K562 (cell line): ENCODE results near the gene ABT1. TPM values are rescaled to one million over a fixed set of nuclear protein-coding genes. Genes with fewer than 3 reads are reported as not detected.

ENCODE experiments used
- CSDE1 ChIP-seq, 2 experiments: fragments of 450-650 bp; IDR thresholded peaks; 2 replicates each; pipeline ENCODE4 v1.6.1; 2016; ENCODE audit warnings: mild to moderate bottlenecking in 1 of 2
- DACH1 ChIP-seq: fragments of 450-650 bp; IDR thresholded peaks from 2 replicates; pipeline ENCODE4 v1.6.1; 2018; ENCODE audit not compliant: partially characterized antibody
- DNMT1 ChIP-seq: fragments of 450-650 bp; IDR thresholded peaks from 2 replicates; pipeline ENCODE4 v1.6.1; 2016; ENCODE audit warnings: antibody characterized with exemption, mild to moderate bottlenecking
- ELF4 ChIP-seq: fragments of 450-650 bp; formaldehyde crosslinking; IDR thresholded peaks from 2 replicates; pipeline ENCODE4 v1.4.0; 2022; ENCODE audit warnings: missing genetic modification characterization
- ETV5 ChIP-seq: sonication (generic); formaldehyde crosslinking; IDR thresholded peaks from 2 replicates; pipeline ENCODE4 v1.4.0; 2020; ENCODE audit warnings: low read depth, mild to moderate bottlenecking, missing genetic modification reagents
- HEY1 ChIP-seq: fragments of 250-450 bp; sonication (Bioruptor Pico); IDR thresholded peaks from 2 replicates; pipeline ENCODE4 v1.5.0; 2020; ENCODE audit warnings: mild to moderate bottlenecking, moderate library complexity, borderline replicate concordance
- MTA3 ChIP-seq: fragments of 450-650 bp; formaldehyde crosslinking; IDR thresholded peaks from 2 replicates; pipeline ENCODE4 v1.6.1; 2017; ENCODE audit warnings: mild to moderate bottlenecking, borderline replicate concordance
- PTRF ChIP-seq: fragments of 450-650 bp; IDR thresholded peaks from 2 replicates; pipeline ENCODE4 v1.6.1; 2016; ENCODE audit warnings: mild to moderate bottlenecking, missing genetic modification characterization, missing compliant biosample characterization
- RCOR1 ChIP-seq, 2 experiments: IDR thresholded peaks; 2 replicates each; pipeline ENCODE4 v1.6.1; 2012; ENCODE audit warnings: low read depth in 2 of 2, low read length in 2 of 2, borderline replicate concordance in 1 of 2, improper control_type of control experiment in 1 of 2
- STAT5A ChIP-seq: IDR thresholded peaks from 2 replicates; pipeline ENCODE4 v1.6.1; 2012; ENCODE audit warnings: low read length, inconsistent platforms, borderline replicate concordance
- TEAD4 ChIP-seq, 2 experiments: sonication (generic) in 1 of 2; formaldehyde crosslinking in 1 of 2; IDR thresholded peaks; 2 replicates each; pipeline versions ENCODE4 v1.6.1 to v1.8.0; 2012 to 2022; ENCODE audit warnings: borderline replicate concordance in 1 of 2, inconsistent platforms in 1 of 2, low read length in 1 of 2, mild to moderate bottlenecking in 1 of 2, missing genetic modification reagents in 1 of 2
- ZNF197 ChIP-seq: fragments of 200-800 bp; sonication (Bioruptor generic); IDR thresholded peaks from 2 replicates; pipeline ENCODE4 v1.6.1; 2016; ENCODE audit warnings: low read depth, missing genetic modification characterization, missing compliant biosample characterization
- ZNF282 ChIP-seq: sonication (generic); formaldehyde crosslinking; IDR thresholded peaks from 2 replicates; pipeline ENCODE4 v1.8.1; 2023; ENCODE audit warnings: missing genetic modification reagents
- ZNF436 ChIP-seq: fragments of 250-450, 450-650 bp; sonication (Bioruptor Pico); formaldehyde crosslinking; IDR thresholded peaks from 2 replicates; pipeline ENCODE4 v1.7.0; 2020; ENCODE audit warnings: mild to moderate bottlenecking
- ZNF561 ChIP-seq: fragments of 450-650 bp; formaldehyde crosslinking; conservative IDR thresholded peaks from 2 replicates; pipeline ENCODE4 v1.4.0; 2020; ENCODE audit warnings: mild to moderate bottlenecking, moderate library complexity
- ZNF707 ChIP-seq: fragments of 250-450 bp; sonication (Bioruptor Pico); conservative IDR thresholded peaks from 2 replicates; pipeline ENCODE4 v1.8.0; 2022; ENCODE audit warnings: inconsistent platforms, mild to moderate bottlenecking, moderate library complexity
- polyA plus RNA-seq, 8 experiments: library from polyadenylated mRNA; depleted of rRNA in 4 of 8; stranded (reverse) in 5 of 8; unstranded in 3 of 8; fragments of >200 nt; fragmentation: Nextera tagmentation in 2 of 8; fragmentation: Illumina TruSeq in 1 of 8; extraction: Ambion mirVana in 2 of 8; extraction: Trizol in 1 of 8; gene quantifications; 2 replicates each; pipeline versions ENCODE4 v1.2.1 to v1.2.3, GENCODE V29; 2011 to 2014; ENCODE audit warnings: inconsistent platforms in 1 of 8, missing spikeins in 1 of 8
- total RNA-seq, 7 experiments: library from RNA; depleted of rRNA in 6 of 7; stranded (reverse); fragments of >200 nt in 6 of 7; fragmentation: Illumina TruSeq in 2 of 7; extraction: Trizol in 2 of 7; gene quantifications; 2 replicates each; pipeline versions ENCODE4 v1.2.1 to v1.2.3, GENCODE V29; 2011 to 2021; ENCODE audit warnings: low replicate concordance in 1 of 7
- TF ChIP-seq, protein P1 (sequence below), 2 experiments: fragments of 450-650 bp; formaldehyde crosslinking in 1 of 2; IDR thresholded peaks; 2 replicates each; pipeline versions ENCODE4 v1.4.0 to v1.6.1; 2014 to 2020; ENCODE audit warnings: mild to moderate bottlenecking in 2 of 2, borderline replicate concordance in 1 of 2, low read depth in 1 of 2
- TF ChIP-seq, protein P2 (sequence below): fragments of 450-650 bp; formaldehyde crosslinking; IDR thresholded peaks from 2 replicates; pipeline ENCODE4 v1.4.0; 2022; ENCODE audit warnings: missing genetic modification characterization

Gene ABT1
- total and polyA plus RNA-seq, 9 of the 15 experiments (the other 6 are each of a cell fraction or from before 2014, with no cell fraction given): 8.8 to 52.7 (median 40.7) TPM

DNA sequence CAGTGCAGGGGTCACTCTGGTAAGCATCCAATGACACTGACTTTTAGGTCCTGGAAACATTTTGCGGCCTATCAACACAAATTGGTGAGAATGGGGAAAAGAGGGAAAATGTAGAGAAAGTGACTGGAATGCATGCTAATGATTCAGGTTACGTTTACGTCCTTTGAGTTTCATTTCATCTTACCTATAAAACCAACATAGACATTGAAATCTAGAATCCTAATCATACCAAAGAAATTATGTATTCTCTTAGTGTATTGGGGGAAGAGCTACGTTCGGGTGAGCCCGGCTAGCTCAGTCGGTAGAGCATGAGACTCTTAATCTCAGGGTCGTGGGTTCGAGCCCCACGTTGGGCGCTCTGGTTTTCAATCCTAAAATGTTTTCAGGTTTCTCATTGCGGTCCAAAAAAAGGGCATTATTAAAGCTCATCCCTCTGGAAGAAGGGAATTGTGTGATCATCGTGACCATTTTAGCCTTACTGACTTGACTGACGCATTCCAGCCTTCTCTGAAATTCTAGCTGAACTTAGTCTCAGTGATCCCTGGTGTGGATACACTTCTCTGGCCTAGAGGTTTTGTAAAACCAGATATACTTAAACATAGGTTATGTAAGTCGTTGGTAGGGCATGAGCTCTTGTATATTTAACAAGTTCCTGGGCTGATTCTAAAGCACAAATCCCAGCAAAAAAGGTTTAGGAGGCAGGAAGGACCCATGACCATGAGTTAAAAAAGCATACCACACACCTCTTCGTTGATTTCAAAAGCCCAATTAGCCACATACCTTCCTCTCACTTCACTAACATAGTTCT, 40.3 kb upstream of the ABT1 start (continued):
- TF ChIP-seq, protein P1, sequence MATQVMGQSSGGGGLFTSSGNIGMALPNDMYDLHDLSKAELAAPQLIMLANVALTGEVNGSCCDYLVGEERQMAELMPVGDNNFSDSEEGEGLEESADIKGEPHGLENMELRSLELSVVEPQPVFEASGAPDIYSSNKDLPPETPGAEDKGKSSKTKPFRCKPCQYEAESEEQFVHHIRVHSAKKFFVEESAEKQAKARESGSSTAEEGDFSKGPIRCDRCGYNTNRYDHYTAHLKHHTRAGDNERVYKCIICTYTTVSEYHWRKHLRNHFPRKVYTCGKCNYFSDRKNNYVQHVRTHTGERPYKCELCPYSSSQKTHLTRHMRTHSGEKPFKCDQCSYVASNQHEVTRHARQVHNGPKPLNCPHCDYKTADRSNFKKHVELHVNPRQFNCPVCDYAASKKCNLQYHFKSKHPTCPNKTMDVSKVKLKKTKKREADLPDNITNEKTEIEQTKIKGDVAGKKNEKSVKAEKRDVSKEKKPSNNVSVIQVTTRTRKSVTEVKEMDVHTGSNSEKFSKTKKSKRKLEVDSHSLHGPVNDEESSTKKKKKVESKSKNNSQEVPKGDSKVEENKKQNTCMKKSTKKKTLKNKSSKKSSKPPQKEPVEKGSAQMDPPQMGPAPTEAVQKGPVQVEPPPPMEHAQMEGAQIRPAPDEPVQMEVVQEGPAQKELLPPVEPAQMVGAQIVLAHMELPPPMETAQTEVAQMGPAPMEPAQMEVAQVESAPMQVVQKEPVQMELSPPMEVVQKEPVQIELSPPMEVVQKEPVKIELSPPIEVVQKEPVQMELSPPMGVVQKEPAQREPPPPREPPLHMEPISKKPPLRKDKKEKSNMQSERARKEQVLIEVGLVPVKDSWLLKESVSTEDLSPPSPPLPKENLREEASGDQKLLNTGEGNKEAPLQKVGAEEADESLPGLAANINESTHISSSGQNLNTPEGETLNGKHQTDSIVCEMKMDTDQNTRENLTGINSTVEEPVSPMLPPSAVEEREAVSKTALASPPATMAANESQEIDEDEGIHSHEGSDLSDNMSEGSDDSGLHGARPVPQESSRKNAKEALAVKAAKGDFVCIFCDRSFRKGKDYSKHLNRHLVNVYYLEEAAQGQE (IDR thresholded peaks at IDR 0.05; ENCODE audit: borderline replicate concordance): peak; percentile 8; the same call in 1 of the 2 replicates
- TF ChIP-seq, protein P1 (CRISPR knock-in tag; IDR thresholded peaks at IDR 0.05; ENCODE audit: low read depth): no peak
- TF ChIP-seq STAT5A (peak; percentile 37; the same call in 1 of the 2 replicates), CSDE1 (IDR thresholded peaks at IDR 0.05) (peak in 1 of 2 experiments; percentile 83; a peak in 2 of 4 replicates), MTA3 (peak; percentile 81), ZNF707 (CRISPR knock-in tag) (no peak; the same call in 1 of the 2 replicates), ZNF561 (CRISPR knock-in tag) (no peak), ZNF197 (no peak), ZNF282 (CRISPR knock-in tag) (no peak), TEAD4 (IDR thresholded peaks at IDR 0.05; ENCODE audit: low read length) (peak; percentile 94), TEAD4 (CRISPR knock-in tag; IDR thresholded peaks at IDR 0.05; ENCODE audit: borderline replicate concordance) (no peak), ELF4 (CRISPR knock-in tag) (no peak), ETV5 (CRISPR knock-in tag) (no peak), DACH1 (no peak), ZNF436 (CRISPR knock-in tag) (0 out of 2 replicates have a peak, but pooled peaks have one; percentile 53), DNMT1 (0 out of 2 replicates have a peak, but pooled peaks have one; percentile 7), RCOR1 (IDR thresholded peaks at IDR 0.05; ENCODE audit: borderline replicate concordance in 1 of 2, low read depth in 2 of 2, low read length in 2 of 2) (peak in 1 of 2 experiments; percentile 80; a peak in 1 of 4 replicates), HEY1 (CRISPR knock-in tag) (no peak), PTRF (tag) (no peak)
- TF ChIP-seq, protein P2, sequence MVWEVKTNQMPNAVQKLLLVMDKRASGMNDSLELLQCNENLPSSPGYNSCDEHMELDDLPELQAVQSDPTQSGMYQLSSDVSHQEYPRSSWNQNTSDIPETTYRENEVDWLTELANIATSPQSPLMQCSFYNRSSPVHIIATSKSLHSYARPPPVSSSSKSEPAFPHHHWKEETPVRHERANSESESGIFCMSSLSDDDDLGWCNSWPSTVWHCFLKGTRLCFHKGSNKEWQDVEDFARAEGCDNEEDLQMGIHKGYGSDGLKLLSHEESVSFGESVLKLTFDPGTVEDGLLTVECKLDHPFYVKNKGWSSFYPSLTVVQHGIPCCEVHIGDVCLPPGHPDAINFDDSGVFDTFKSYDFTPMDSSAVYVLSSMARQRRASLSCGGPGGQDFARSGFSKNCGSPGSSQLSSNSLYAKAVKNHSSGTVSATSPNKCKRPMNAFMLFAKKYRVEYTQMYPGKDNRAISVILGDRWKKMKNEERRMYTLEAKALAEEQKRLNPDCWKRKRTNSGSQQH: peak; percentile 76; the same call in 1 of the 2 replicates
